Neural progenitor cell (in vitro differentiated cells): ENCODE data around the gene SSBP2. TPM values are rescaled to one million over a fixed set of nuclear protein-coding genes. Genes with fewer than 3 reads are reported as not detected.

Source experiments
- DNase-seq: peaks from one replicate; pipeline ENCODE4 v3.0.0-alpha.2; 2016; ENCODE audit warnings: low spot score
- H2AFZ ChIP-seq: fragments of 200-600 bp; sonication (generic); replicated peaks from 2 replicates; pipeline ENCODE4 v1.6.1; 2016; ENCODE audit warnings: antibody characterized with exemption
- H3F3A ChIP-seq: fragments of 200-600 bp; sonication (generic); 2 replicates; pipeline ENCODE4 v1.6.1; 2016; ENCODE audit warnings: antibody characterized with exemption, low read depth
- H3K27ac ChIP-seq: fragments of 200-600 bp; sonication (generic); 2 replicates; pipeline ENCODE4 v1.5.1; 2016; ENCODE audit warnings: mild to moderate bottlenecking
- H3K27me3 ChIP-seq: fragments of 200-600 bp; sonication (generic); 2 replicates; pipeline ENCODE4 v1.6.1; 2016; ENCODE audit warnings: mild to moderate bottlenecking, moderate library complexity
- H3K36me3 ChIP-seq: fragments of 200-600 bp; sonication (generic); 2 replicates; pipeline ENCODE4 v1.5.1; 2016
- H3K4me1 ChIP-seq: fragments of 200-600 bp; sonication (generic); 2 replicates; pipeline ENCODE4 v1.6.1; 2016; ENCODE audit warnings: mixed run types
- H3K4me2 ChIP-seq: fragments of 200-600 bp; sonication (generic); 2 replicates; pipeline ENCODE4 v1.6.1; 2016
- H3K4me3 ChIP-seq: fragments of 200-600 bp; sonication (generic); 2 replicates; pipeline ENCODE4 v1.5.1; 2016
- H3K79me2 ChIP-seq: fragments of 200-600 bp; sonication (generic); 2 replicates; pipeline ENCODE4 v1.6.1; 2016; ENCODE audit warnings: low read depth
- H3K9ac ChIP-seq: fragments of 200-600 bp; sonication (generic); 2 replicates; pipeline ENCODE4 v1.6.1; 2016
- H3K9me3 ChIP-seq: fragments of 200-600 bp; sonication (generic); 2 replicates; pipeline ENCODE4 v1.5.1; 2016; ENCODE audit warnings: low read depth
- H4K20me1 ChIP-seq: fragments of 200-600 bp; sonication (generic); 2 replicates; pipeline ENCODE4 v1.6.1; 2016; ENCODE audit warnings: low read depth
- H3K27ac Mint-ChIP-seq: 3 replicates; pipeline ENCODE4 v1.8.0; 2021; ENCODE audit warnings: mixed read lengths
- H3K27me3 Mint-ChIP-seq: 2 replicates; pipeline ENCODE4 v1.8.0; 2022; ENCODE audit warnings: low read depth, mild to moderate bottlenecking, inconsistent platforms, moderate library complexity, mixed read lengths; ENCODE audit not compliant: insufficient read depth
- H3K36me3 Mint-ChIP-seq: 3 replicates; pipeline ENCODE4 v1.8.0; 2021; ENCODE audit warnings: mixed read lengths
- H3K4me1 Mint-ChIP-seq: 3 replicates; pipeline ENCODE4 v1.8.0; 2021; ENCODE audit warnings: mixed read lengths
- H3K4me3 Mint-ChIP-seq: 3 replicates; pipeline ENCODE4 v1.8.0; 2021; ENCODE audit warnings: mild to moderate bottlenecking, moderate library complexity, mixed read lengths
- H3K9me3 Mint-ChIP-seq: 3 replicates; pipeline ENCODE4 v1.8.0; 2020; ENCODE audit warnings: mixed read lengths
- CTCF ChIP-seq: fragments of 200-600 bp; sonication (generic); IDR thresholded peaks from 2 replicates; pipeline ENCODE4 v1.5.1; 2017; ENCODE audit warnings: antibody characterized with exemption, mild to moderate bottlenecking
- EZH2 ChIP-seq: fragments of 200-600 bp; sonication (generic); IDR thresholded peaks from 2 replicates; pipeline ENCODE4 v1.6.1; 2017; ENCODE audit warnings: antibody characterized with exemption, mild to moderate bottlenecking, moderate library complexity
- EZH2phosphoT487 ChIP-seq: fragments of 200-600 bp; sonication (generic); IDR thresholded peaks from 2 replicates; pipeline ENCODE4 v1.6.1; 2017; ENCODE audit warnings: antibody characterized with exemption
- total RNA-seq: library from RNA; depleted of rRNA; stranded (reverse); fragments of >200 nt; gene quantifications from 2 replicates; pipeline ENCODE4 v1.2.3, GENCODE V29; 2015; ENCODE audit warnings: low replicate concordance

Gene SSBP2
- total RNA-seq, 1 donor from 2014 or later: 175 TPM

GRCh38 chr5:81429985-81430384, 320.9 kb downstream of the SSBP2 start:
- H3F3A ChIP-seq: peaks cover 25% of the 10 kb centered on the region
- peaks cover 18% of the 10 kb centered on the region for H3K36me3 Mint-ChIP-seq

GRCh38 chr5:81429363-81429762, 321.5 kb downstream of the SSBP2 start:
- no peak overlapping the region for H3K9ac ChIP-seq
- H3K9me3 ChIP-seq: no peaks in the 10 kb centered on the region
- H4K20me1 ChIP-seq: no peaks in the 10 kb centered on the region
- TF ChIP-seq CTCF: no peak
- no peak for TF ChIP-seq EZH2
- TF ChIP-seq EZH2phosphoT487: no peak
- H3K4me2 ChIP-seq: no peak overlapping the region
- no peaks in the 10 kb centered on the region for H3K27me3 ChIP-seq
- Mint-ChIP-seq H3K36me3 (peaks cover 14% of the 10 kb centered on the region), H3K27ac (no peak overlapping the region), H3K4me3 (no peak overlapping the region), H3K27me3 (no peaks in the 10 kb centered on the region), H3K9me3 (peaks cover 4% of the 10 kb centered on the region), H3K4me1 (peaks cover 36% of the 10 kb centered on the region)
- no peaks in the 10 kb centered on the region for H3K79me2 ChIP-seq
- no peak overlapping the region for H3K27ac ChIP-seq
- H2AFZ ChIP-seq: no peak overlapping the region
- H3K4me3 ChIP-seq: no peak overlapping the region
- H3K36me3 ChIP-seq: peaks cover 3% of the 10 kb centered on the region
- DNase-seq: no peak
- peaks cover 16% of the 10 kb centered on the region for H3K4me1 ChIP-seq
- peaks cover 20% of the 10 kb centered on the region for H3F3A ChIP-seq

More at GRCh38 chr5:81429985-81430384, 320.9 kb downstream of the SSBP2 start:
- DNase-seq: no peak
- Histone ChIP-seq H3K36me3 (peaks cover 3% of the 10 kb centered on the region), H3K27ac (no peak overlapping the region), H3K9me3 (no peaks in the 10 kb centered on the region), H2AFZ (no peak overlapping the region), H3K9ac (no peak overlapping the region), H4K20me1 (no peaks in the 10 kb centered on the region), H3K79me2 (no peaks in the 10 kb centered on the region), H3K4me2 (no peak overlapping the region), H3K4me1 (peaks cover 16% of the 10 kb centered on the region), H3K4me3 (no peak overlapping the region), H3K27me3 (no peaks in the 10 kb centered on the region)
- peaks cover 7% of the 10 kb centered on the region for H3K9me3 Mint-ChIP-seq
- H3K27me3 Mint-ChIP-seq: no peaks in the 10 kb centered on the region
- no peak overlapping the region for H3K27ac Mint-ChIP-seq
- TF ChIP-seq EZH2 (no peak), CTCF (no peak), EZH2phosphoT487 (no peak)
- no peak overlapping the region for H3K4me3 Mint-ChIP-seq
- peaks cover 36% of the 10 kb centered on the region for H3K4me1 Mint-ChIP-seq

GRCh38 chr5:81428861-81429260, 322.0 kb downstream of the SSBP2 start:
- DNase-seq: no peak
- Histone ChIP-seq H2AFZ (no peak overlapping the region), H4K20me1 (no peaks in the 10 kb centered on the region), H3F3A (peaks cover 16% of the 10 kb centered on the region), H3K79me2 (no peaks in the 10 kb centered on the region), H3K27me3 (no peaks in the 10 kb centered on the region), H3K9ac (no peak overlapping the region), H3K4me2 (no peak overlapping the region), H3K27ac (no peak overlapping the region), H3K36me3 (peaks cover 3% of the 10 kb centered on the region), H3K4me1 (peaks cover 15% of the 10 kb centered on the region), H3K9me3 (no peaks in the 10 kb centered on the region), H3K4me3 (no peak overlapping the region)
- H3K36me3 Mint-ChIP-seq: peaks cover 13% of the 10 kb centered on the region
- H3K4me1 Mint-ChIP-seq: peaks cover 36% of the 10 kb centered on the region
- no peak for TF ChIP-seq EZH2
- no peak for TF ChIP-seq CTCF
- no peak for TF ChIP-seq EZH2phosphoT487
- H3K4me3 Mint-ChIP-seq: no peak overlapping the region
- peaks cover 4% of the 10 kb centered on the region for H3K9me3 Mint-ChIP-seq
- no peaks in the 10 kb centered on the region for H3K27me3 Mint-ChIP-seq
- H3K27ac Mint-ChIP-seq: peak overlapping the region; percentile 57
